GM19395 (cell line): ENCODE results near the gene NR3C2.
"Not testable (repeated sequence)": the region's sequence is repeated elsewhere in the genome, so short reads cannot be mapped to it uniquely, and the experiment has no call there.

Experiments used
- ATAC-seq: cut with Tn5 transposase; IDR thresholded peaks from one replicate; pipeline ENCODE4 v1.9.1; 2021; ENCODE audit warnings: mild to moderate bottlenecking, moderate library complexity; ENCODE audit not compliant: unreplicated experiment

NR3C2 gene

GRCh38 chr4:148173397-148174017, 268.7 kb downstream of the NR3C2 start:
- ATAC-seq: no peak

DNA sequence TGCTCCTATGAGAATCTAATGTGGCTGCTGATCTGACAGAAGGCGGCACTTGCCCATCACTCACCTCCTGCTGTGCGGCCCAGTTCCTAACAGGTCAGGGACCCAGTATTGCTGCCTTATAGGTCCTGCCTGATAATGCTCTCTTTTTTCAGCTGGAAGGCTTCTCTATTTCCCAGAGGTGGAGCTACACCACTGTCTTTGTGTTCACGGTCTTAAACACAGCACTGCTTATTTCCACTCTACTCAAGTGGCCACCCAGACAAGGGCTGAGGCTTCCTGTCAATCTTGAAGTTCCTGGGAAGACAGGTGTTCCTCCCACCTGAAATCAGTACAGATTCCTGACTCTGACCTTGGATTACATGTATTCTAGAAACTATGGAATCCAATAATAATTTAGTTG, 270.6 kb downstream of the NR3C2 start:
- no peak for ATAC-seq

DNA sequence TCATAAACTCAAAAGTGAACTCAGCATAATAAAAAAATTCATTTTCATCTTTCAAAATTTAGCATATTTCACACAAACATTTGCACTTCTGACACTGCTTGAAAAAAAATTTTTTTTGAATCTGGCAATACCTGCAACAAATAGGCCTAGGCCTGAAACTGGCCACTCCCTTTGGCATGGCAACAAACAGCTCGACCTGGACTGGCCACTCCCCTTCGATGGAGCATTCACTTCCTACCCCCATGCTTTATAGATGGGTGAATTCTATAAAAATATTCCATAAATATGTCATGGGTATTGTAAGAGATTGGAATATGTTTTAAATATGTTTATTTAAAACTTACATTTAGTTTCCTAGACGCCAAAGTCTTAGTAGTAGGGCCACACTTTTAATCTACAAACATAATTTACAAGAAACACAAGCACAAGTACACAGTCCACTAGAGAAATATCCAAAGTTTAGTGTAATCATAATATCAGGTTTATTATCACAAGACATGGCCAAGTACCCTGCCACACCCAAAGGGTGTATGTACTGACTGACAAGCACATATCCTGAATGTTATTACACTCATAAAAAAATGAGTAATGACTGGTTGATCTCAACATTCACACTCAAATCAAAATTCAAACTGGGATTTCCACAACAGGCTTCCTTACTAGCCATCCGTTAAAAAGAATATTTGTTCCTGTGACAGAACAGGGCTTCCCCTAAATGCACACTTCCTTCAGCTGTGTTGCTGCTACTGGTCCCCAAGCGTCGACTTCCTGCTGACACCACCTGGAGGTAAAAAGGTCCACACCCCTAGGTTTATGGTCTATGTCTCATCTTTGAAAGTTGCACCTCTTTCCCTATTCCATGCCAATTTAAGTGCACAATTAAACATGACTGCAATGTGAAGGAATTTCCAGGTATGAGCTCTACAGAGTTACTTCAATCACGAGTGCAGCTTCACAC, 271.5 kb downstream of the NR3C2 start:
- no peak for ATAC-seq

GRCh38 chr4:148166132-148166591, 276.1 kb downstream of the NR3C2 start:
- ATAC-seq: no peak

- no peak for ATAC-seq
Measured at GRCh38 chr4:148164557-148164956, 277.7 kb downstream of the NR3C2 start.

- no peak for ATAC-seq
Measured at GRCh38 chr4:148162991-148163390, 279.2 kb downstream of the NR3C2 start.

- ATAC-seq: no peak
Measured at GRCh38 chr4:148162519-148162918, 279.7 kb downstream of the NR3C2 start.

- ATAC-seq: no peak
Measured at GRCh38 chr4:148161601-148162000, 280.6 kb downstream of the NR3C2 start.

DNA sequence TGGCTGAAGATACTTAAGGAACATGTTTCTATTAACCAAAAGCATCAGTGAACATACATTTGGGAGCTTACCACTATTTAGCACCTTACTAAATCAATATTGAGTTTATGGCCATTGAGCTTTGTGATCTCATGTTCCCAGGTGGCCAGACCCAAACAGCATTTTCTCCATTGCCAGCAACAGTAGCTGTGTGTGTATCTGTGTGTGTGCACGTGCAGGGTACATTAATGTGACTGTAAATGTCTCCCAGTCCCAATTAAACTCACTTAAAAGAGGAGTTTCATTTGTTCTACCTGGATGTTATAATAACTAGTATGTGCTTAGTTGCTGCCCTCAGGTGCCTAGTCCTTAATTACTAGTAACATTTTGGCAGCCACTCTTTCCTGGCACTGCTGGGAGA, 282.4 kb downstream of the NR3C2 start:
- ATAC-seq: no peak

DNA sequence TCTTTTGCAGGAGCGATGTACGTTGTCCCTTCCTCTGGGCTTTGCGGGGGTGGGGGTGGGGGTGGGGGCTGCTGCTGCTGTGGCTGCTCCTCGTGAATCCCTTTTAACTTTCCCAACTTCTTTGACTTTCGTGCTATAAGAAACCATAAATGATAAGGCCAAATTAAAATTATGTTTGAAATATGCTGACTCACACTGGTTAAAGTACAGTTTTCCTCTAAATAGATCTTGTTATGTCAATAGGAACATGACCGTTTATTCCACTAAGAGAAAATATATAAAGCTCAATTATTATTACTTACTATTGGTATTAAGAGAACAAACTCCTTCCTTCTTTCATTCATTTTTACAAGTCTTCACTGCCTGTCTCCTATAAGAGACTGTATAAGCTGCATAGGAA, 287.4 kb downstream of the NR3C2 start:
- ATAC-seq: no peak

DNA sequence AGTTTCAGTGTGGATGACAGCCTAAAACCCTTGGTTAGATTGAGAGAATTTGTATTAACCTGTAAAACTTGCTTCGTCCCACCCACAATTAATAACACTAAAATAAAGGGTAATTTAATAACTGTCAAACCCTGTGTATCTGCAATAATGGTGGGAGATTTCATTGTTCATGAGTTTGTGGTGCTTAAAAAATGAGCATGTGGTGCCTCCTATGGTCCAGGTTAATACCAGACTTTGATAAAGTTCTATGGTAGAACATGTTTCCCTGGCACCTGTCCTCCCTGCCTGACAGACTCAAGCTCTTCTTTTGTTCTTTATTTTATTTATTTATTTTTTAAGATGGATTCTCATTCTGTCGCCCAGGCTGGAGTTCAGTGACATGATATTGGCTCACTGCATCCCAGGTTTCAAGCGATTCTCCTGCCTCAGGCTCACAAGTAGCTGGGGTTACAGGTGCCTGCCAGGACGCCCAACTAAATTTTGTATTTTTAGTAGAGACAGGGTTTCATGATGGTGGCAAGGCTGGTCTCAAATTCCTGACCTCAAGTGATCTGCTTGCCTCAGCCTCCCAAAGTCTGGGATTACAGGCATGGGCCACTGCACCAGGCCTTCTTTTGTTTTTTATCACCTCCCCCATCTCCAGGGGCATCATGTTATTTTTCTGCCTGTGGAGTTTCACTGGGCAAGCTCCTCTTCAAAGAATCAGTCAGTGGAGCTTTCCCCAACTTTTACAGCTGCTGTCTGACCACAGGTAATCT, 289.2 kb downstream of the NR3C2 start:
- no peak for ATAC-seq

DNA sequence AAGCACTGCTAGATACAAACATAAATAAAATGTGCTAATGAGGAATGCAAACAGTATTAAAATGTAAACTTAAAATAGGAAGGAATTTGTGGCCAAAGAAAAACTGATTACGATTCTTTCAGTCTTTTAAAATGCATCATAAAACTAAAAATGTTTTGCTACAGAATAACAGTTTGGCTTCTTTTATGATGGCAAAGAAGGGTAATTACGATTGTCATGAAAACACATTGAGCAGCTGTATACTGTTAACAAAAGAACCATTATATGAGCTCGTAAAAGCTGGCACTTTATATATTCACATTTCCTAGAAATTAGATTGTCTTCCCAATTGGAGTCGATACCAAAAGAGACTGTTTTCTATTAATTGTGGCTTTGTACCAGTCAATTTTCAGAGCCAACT, 290.4 kb downstream of the NR3C2 start:
- ATAC-seq: no peak

- ATAC-seq: no peak
Measured at GRCh38 chr4:148145475-148145874, 296.7 kb downstream of the NR3C2 start.

- no peak for ATAC-seq
Measured at GRCh38 chr4:148143174-148143573, 299.0 kb downstream of the NR3C2 start.

- no peak for ATAC-seq
Measured at GRCh38 chr4:148141501-148141900, 300.7 kb downstream of the NR3C2 start.

DNA sequence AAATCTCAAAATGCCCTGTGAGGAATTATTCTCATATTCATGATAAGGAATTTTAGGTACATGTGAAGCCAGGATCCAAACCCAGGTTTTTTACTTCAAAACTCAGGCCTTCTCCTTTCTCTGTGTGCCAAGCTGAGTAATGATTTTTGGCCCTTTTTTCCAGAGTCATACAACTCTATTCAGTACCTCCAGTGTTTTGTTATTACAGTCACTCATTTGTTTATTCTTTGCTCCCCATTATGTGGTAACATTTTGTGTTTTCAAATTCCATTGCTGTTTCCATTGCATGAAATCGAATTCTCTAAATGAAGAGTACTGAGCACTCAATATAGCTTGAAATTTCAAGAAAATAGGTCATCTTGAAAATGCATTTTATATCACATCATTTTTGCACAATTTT, 315.4 kb downstream of the NR3C2 start:
- no peak for ATAC-seq

- no peak for ATAC-seq
Measured at GRCh38 chr4:148124512-148124911, 317.7 kb downstream of the NR3C2 start.

DNA sequence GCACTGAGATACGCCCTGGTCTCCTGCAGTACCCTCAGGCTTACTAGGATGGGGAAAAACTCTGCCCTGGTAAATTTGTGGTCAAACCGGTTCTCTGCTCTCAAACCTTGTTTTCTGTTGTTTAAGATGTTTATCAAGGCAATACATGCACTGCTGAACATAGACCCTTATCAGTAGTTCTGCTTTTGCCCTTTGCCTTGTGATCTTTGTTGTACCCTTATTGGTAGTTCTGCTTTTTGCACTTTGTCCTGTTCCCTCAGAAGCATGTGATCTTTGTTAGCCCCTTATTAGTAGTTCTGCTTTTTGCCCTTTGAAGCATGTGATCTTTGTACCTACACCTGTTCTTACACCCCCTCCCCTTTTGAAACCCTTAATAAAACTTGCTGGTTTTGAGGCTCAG, 319.1 kb downstream of the NR3C2 start:
- ATAC-seq: not testable (repeated sequence)

DNA sequence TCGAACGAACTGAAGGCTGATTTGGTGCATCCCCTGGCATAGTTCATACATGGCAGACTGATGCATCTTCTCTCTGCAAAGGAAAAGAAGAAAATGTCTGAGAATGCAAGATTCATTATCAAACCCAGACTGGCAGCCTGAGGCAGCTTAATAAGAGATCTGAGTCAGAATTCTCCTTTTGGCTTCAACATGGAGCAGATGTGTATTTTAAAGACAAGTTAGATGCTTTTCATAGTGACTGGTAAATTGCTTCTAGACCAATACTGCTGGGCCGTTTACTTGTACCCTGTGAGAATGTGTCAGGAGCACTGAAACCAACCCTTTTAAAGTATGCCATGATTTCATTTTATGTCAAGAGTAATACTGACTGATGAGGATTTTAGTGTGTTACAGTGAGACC, 322.0 kb downstream of the NR3C2 start:
- ATAC-seq: no peak

DNA sequence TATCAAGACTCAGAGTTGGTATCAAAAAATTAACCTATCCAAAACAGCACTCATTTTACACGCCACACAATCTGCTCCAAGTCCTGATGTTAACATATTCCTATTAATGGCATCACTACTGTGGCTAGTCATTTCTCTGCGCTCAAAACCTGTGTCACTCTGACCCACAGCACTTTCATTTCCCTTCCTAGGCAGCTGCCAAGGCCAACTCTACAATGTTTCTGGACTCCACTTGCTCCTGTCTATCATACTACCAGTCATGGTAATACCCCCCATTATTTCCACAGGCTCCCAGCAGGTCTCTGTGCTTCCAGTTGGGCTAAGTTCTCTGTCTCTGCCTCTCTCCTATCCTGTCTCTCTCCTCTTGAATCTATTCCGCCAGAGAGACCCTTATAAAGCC, 323.6 kb downstream of the NR3C2 start:
- ATAC-seq: no peak

DNA sequence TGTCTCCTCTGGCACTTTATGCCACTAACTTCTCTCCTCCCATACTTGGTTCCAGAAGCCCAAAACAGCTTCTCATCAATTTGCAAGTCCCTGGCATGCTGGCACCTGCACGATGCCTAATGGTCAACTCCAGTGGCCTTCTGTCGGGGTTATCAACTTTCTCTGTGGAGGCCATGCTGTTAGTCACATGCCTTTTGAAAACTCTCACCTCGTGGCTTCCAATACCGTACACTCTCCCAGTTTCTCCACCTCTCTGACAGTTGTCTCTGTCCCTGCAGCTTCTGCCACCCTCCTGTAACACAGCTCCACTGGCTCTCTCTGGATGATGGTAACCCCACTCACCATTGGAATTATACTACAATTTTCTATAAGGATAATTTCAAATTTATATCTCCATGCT, 324.0 kb downstream of the NR3C2 start:
- ATAC-seq: no peak
